Measurements from ENCODE around the gene INPP4B.

The INPP4B gene

GRCh38 chr4:142348613-142349021 lies 497.5 kb downstream of the INPP4B start:
- DNase-seq (ENCODE audit: low read depth in 3 of 3), result no peak

GRCh38 chr4:142347241-142347640 lies 498.9 kb downstream of the INPP4B start:
- DNase-seq (ENCODE audit: low read depth in 3 of 3), result no peak

GRCh38 chr4:142345924-142346323 lies 500.2 kb downstream of the INPP4B start:
- DNase-seq (ENCODE audit: low read depth in 3 of 3), result no peak

GRCh38 chr4:142341268-142341667 lies 504.8 kb downstream of the INPP4B start:
- DNase-seq (ENCODE audit: low read depth in 3 of 3), result no peak

DNA sequence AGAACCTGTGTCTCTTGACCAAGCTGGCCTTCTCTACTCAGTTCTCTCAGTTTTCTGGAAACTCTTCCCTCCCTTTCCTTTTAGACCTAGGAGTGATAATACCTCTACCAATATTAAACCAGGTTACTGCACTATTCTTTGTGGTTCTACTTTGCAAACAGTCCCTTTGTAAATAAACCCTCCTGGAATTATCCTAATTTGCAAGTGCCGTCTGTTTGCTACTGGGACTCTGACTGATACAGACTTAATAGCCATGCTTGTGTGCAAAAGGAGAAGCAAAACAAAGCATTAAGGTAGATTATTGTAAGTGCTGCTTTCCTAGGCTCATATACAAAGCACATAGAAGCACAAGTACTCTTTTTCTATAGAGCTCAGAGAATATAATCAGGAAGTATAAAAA lies 507.0 kb downstream of the INPP4B start:
- no peak for DNase-seq (ENCODE audit: low read depth in 3 of 3)

DNA sequence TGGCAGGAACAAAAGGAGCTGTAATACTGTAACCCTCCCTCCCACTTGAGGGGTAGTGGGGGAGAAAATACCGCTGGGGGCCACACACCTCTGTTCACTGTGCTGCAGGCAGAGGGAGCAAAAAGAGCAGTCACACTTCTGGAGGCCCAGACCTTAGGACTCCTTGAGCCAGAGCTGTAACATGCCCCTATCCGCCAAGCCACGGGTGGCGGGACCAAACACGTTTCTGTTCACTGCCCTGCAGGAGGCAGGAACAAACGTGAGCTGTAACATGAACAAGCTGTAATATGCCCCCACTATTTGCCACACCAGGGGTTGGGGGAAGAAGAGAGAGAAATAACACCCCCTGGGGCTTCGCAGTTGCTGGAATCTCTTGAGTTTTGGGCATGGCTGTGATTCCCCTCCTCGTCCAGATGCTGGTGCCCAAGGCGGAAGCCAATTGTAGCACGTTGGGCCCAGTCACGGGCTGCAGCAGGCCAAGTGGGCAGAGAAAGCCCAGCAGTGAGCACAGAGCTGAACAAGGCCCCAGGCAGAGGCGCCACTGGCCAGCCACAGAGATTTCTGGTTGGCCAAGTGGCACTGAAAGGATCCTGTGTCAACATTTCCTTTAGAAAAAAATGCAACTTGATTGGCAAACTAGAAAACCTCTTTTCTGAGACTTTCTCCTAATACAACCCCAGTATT lies 509.7 kb downstream of the INPP4B start:
- no peak for DNase-seq (ENCODE audit: low read depth in 3 of 3)

DNA sequence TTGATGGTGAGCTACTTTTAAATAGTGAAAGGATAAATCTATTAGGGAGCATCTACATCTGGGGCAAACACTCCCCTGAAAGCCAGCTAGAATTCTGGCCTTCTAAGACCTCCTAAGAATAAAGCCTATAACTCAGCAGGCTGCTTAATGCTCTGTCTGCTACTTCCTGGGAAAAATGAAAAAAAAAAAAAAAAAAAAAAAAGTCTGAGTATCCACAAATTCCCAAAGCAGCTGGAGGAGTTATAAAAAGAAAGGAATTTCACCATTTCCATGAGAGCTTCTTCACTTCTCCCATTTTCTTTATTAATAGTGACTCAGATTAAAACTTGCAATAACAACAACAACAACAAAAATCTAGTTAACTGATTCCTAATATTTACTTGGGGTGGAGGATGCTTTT lies 511.2 kb downstream of the INPP4B start:
- no peak for DNase-seq (ENCODE audit: low read depth in 3 of 3)

DNA sequence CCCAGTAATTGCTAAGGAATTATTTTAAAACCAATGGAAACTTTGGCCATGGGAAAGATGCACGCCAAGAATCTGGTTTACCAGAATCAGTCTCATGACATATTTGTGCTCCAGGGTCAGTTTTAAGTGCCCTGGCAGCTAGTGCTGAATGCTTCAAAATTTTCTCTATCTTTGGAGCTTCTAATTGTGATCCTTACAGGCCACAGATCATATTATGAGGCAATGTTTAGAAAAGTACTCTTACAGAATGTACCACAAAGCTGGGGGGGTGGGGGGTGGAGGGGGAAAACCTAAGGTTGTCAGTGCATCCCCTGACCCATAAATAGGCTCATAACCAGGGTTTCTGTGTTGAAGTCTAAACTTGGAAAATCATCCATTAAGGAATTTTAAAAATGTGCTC lies 514.5 kb downstream of the INPP4B start:
- DNase-seq (ENCODE audit: low read depth in 3 of 3), result no peak

DNA sequence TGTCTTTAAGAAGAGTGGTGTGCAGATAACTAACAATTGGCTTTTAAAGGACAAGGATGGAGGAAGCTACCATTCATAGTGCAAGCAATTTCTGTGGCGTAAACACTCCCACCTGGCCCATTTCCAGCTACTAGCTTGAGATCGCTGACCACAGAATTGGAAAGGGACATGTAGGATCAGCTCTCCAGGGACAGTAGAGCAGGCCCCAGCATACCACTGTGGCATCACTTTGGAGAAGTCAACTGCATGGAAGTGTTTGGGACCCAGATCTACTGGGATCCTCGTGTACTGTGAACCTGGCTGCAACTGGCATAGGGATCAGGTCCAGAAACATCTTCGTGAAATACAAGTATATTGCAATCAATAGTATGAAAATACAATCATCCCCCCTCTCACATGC lies 515.0 kb downstream of the INPP4B start:
- DNase-seq (ENCODE audit: low read depth in 3 of 3), result no peak

- no peak for DNase-seq (ENCODE audit: low read depth in 3 of 3)
These were observed 515.8 kb downstream of the INPP4B start for GRCh38 chr4:142330311-142330710.

GRCh38 chr4:142329313-142329712 lies 516.8 kb downstream of the INPP4B start:
- DNase-seq (ENCODE audit: low read depth in 3 of 3), result no peak

GRCh38 chr4:142326181-142326580 lies 519.9 kb downstream of the INPP4B start:
- DNase-seq (ENCODE audit: low read depth in 3 of 3), result no peak

GRCh38 chr4:142324572-142324971 lies 521.5 kb downstream of the INPP4B start:
- no peak for DNase-seq (ENCODE audit: low read depth in 3 of 3)

DNA sequence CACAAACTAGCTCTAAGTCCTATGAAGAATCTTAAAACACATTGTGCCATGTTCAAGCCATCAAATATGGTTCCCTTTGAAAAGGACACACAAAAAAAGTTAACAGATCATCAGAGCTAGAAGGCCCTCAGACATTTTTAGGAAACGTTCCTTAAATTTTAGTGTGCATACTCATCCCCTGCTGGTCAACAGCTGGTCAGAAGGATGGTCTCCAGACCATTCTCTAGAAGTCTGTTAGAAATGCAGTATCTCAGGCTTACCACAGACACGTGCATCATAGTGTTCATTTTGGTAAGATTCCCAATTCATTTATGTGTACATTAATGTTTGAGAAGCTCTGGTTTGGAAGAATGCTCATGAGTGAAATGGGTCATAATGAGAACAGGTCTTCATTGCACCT lies 523.1 kb downstream of the INPP4B start:
- no peak for DNase-seq (ENCODE audit: low read depth in 3 of 3)

DNA sequence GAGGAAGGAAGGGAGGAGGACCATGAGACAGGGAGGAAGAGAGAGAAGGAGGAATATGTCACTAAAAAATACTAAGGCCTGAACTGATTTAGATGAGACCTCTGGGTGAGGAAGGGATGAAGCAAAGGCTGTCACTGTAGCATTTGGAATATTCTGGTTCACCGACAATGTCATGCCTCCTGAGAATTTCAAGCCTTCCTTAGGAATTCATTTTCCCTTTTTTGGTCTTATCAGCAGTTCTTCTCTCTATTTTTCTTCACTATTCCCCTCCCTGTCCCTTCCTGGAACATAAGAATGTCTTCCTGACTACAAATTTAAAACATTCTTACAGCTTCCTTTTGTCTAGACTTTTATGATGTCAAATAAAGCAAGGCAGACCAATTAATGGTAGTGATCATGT lies 527.8 kb downstream of the INPP4B start:
- DNase-seq (ENCODE audit: low read depth in 3 of 3), result no peak

DNA sequence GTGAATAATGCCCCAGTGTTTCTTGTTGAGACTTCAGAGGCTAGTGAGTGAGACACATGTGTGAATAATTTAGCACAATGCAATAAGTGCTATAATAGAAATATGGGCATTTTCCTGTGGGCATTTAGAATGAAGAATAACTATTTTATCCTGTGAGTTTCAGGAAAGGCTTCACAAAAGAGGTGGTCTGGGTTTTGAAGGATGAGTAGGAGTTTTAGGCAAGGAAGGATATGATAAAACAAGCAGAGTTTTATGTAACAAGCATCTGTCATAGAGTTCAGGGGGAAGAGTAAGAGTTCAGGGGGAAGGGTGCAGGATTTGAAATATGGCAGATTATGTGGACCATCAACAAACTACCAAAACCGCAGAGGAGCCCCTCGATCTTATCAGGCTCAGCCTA lies 529.2 kb downstream of the INPP4B start:
- DNase-seq (ENCODE audit: low read depth in 3 of 3), result no peak

GRCh38 chr4:142316025-142316424 lies 530.1 kb downstream of the INPP4B start:
- no peak for DNase-seq (ENCODE audit: low read depth in 3 of 3)

DNA sequence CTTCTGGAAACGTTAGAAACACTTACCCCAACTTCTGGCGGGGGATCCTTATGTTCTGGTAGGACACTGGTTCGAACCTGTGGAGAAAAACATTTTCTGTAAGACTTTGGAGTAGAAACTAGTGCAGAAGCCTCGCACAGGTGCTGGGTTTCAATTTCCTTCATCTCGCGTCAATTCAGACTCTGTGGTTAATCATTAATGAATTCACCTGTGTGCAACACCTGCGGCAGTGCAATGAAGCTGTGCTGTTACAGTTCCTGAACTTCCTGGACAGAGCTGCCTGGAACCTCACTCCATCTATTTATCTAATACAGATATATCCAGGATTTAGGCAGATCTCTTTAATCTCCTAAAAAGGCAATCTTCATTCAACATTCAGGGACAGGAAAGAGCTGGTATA lies 531.4 kb downstream of the INPP4B start:
- DNase-seq (ENCODE audit: low read depth in 3 of 3), result no peak

GRCh38 chr4:142314247-142314646 lies 531.9 kb downstream of the INPP4B start:
- DNase-seq (ENCODE audit: low read depth in 3 of 3), result no peak

DNA sequence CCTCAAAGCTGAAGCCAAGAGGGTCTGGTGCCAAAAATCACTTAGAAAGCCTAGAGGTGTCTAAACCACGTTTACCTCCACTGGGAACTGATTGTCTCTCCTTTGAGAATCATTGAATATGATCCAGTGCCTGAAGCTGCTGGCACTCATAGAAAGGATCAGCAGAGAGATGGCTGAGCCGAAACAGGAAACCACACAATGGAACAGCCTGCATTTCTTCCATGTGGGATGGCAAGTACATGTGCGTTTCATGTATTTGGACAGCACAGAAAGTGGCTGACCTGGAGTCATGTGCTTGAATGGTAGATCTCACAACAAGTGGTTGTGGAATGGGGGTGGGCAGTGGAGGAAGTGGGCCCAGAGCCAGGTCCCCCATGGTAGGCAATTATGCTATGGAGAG lies 533.7 kb downstream of the INPP4B start:
- no peak for DNase-seq (ENCODE audit: low read depth in 3 of 3)

DNA sequence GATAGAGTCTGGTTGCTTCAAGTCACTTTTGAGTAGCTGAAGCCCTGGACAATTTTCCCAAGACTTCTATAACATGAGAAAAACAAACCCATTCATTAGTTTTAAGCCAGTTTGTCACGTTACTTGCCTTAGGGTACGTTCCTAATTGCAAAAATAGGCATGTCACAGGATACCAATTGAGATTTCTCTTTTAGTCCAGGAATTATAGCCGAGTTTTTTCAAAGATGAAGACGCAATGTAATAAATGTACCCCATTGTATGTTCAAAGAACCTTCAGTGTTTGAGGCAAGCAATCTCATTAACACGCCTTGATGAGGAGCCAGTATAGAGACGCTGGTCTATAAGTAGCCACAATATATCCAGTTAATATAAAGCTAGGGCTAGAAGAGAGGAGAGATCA lies 534.2 kb downstream of the INPP4B start:
- no peak for DNase-seq (ENCODE audit: low read depth in 3 of 3)

- no peak for DNase-seq (ENCODE audit: low read depth in 3 of 3)
These were observed 536.3 kb downstream of the INPP4B start for GRCh38 chr4:142309772-142310171.

DNA sequence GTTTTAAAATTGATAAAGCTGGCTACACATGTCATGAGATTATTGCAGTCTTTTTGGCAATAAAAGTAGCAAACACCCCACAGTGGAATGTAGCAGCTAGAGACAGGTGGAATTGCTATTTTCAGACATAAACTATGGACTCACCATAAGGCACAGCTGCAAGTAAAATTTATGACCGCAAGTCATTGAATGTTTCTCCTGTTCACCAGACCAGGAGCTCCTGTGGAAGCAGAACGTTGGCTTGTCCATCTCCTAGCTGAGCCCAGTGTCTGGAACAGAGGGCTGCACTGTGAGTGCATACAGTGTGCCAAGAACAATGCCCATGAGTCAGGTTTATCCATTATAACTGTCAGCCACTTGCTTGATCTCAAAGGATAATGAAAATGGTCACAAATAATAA lies 538.2 kb downstream of the INPP4B start:
- DNase-seq (ENCODE audit: low read depth in 3 of 3), result no peak

DNA sequence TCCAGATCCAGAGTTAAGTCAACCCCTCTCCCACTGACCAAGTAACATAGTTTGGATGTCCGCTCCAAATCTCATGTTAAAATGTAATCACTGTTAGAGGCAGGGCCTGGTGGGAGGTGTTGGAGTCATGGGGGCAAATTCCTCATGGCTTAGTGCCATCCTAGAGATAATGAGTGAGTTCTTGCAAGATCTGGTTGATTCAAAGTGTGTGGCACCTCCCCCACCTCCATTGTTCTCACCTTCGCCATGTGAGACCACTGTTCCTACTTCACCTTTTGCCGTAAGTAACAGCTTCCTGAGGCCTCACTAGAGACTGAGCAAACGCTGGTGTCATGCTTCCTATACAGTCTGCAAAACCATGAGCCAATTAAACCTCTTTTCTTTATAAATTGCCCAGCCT lies 548.8 kb downstream of the INPP4B start:
- DNase-seq (ENCODE audit: low read depth in 3 of 3), result no peak
